Keratinocyte (primary cell): Measurements from ENCODE around the gene TMEM143. TPM values are rescaled to one million over a fixed set of nuclear protein-coding genes. Genes with fewer than 3 reads are reported as not detected.

Source experiments
- DNase-seq: peaks from one replicate; pipeline ENCODE4 v3.0.0-alpha.2; 2011; ENCODE audit warnings: low read depth, missing footprints, low spot score
- FAIRE-seq: peaks from 2 replicates; lab custom pipeline; 2011; peaks lifted over from hg19 to GRCh38; lab: Jason Lieb, UNC
- H2AFZ ChIP-seq: 2 replicates; pipeline ENCODE4 v1.6.0; 2012; ENCODE audit warnings: low read length, control low read depth, inconsistent platforms; ENCODE audit not compliant: control insufficient read depth
- H3K27ac ChIP-seq: 2 replicates; pipeline ENCODE4 v1.5.1; 2011; ENCODE audit warnings: low read length; ENCODE audit not compliant: control insufficient read depth, insufficient read depth
- H3K27me3 ChIP-seq: 3 replicates; pipeline ENCODE4 v1.6.0; 2011; ENCODE audit warnings: low read length; ENCODE audit not compliant: control insufficient read depth, insufficient read depth; ENCODE audit errors: extremely low read depth
- H3K36me3 ChIP-seq, 2 experiments: 2 replicates in 1 of 2; 3 replicates in 1 of 2; pipeline ENCODE4 v1.5.1; 2011; ENCODE audit warnings: low read length in 2 of 2, mild to moderate bottlenecking in 1 of 2; ENCODE audit not compliant: control insufficient read depth in 2 of 2, insufficient read depth in 2 of 2; ENCODE audit errors: extremely low read depth in 1 of 2
- H3K4me1 ChIP-seq: 3 replicates; pipeline ENCODE4 v1.5.1; 2011; ENCODE audit warnings: low read length; ENCODE audit not compliant: control insufficient read depth, insufficient read depth; ENCODE audit errors: extremely low read depth
- H3K4me2 ChIP-seq: 3 replicates; pipeline ENCODE4 v1.6.0; 2011; ENCODE audit warnings: low read depth, low read length; ENCODE audit not compliant: control insufficient read depth, insufficient read depth; ENCODE audit errors: extremely low read depth
- H3K4me3 ChIP-seq, 3 experiments: fragments of 200-600 bp in 1 of 3; sonication (generic) in 1 of 3; 2 replicates in 2 of 3; 3 replicates in 1 of 3; pipeline ENCODE4 v1.5.1; 2011 to 2016; ENCODE audit warnings: low read length in 3 of 3, mild to moderate bottlenecking in 3 of 3, control low read depth in 2 of 3, inconsistent platforms in 1 of 3, low read depth in 1 of 3, mixed read lengths in 1 of 3, mixed run types in 1 of 3, moderate library complexity in 1 of 3; ENCODE audit not compliant: control insufficient read depth in 2 of 3, insufficient read depth in 2 of 3; ENCODE audit errors: extremely low read depth in 1 of 3
- H3K79me2 ChIP-seq: 2 replicates; pipeline ENCODE4 v1.6.0; 2012; ENCODE audit warnings: low read length; ENCODE audit not compliant: control insufficient read depth, insufficient read depth
- H3K9ac ChIP-seq: 3 replicates; pipeline ENCODE4 v1.6.0; 2011; ENCODE audit warnings: low read length; ENCODE audit not compliant: control insufficient read depth, insufficient read depth; ENCODE audit errors: extremely low read depth
- H3K9me1 ChIP-seq: 3 replicates; pipeline ENCODE4 v1.6.0; 2011; ENCODE audit warnings: low read length; ENCODE audit not compliant: control insufficient read depth, insufficient read depth; ENCODE audit errors: extremely low read depth
- H3K9me3 ChIP-seq: 2 replicates; pipeline ENCODE4 v1.5.1; 2012; ENCODE audit warnings: low read depth, low read length; ENCODE audit not compliant: control insufficient read depth
- H4K20me1 ChIP-seq: 3 replicates; pipeline ENCODE4 v1.6.0; 2011; ENCODE audit warnings: low read length; ENCODE audit not compliant: control insufficient read depth, insufficient read depth; ENCODE audit errors: extremely low read depth
- CTCF ChIP-seq, 3 experiments: IDR thresholded peaks in 1 of 3; conservative IDR thresholded peaks in 1 of 3; optimal IDR thresholded peaks in 1 of 3; 2 replicates in 2 of 3; 3 replicates in 1 of 3; pipeline versions ENCODE3 to v1.5.1; 2011; ENCODE audit warnings: low read length in 3 of 3, mild to moderate bottlenecking in 3 of 3, moderate library complexity in 2 of 3, control low read depth in 1 of 3, inconsistent platforms in 1 of 3; ENCODE audit not compliant: insufficient read depth in 2 of 3; ENCODE audit errors: extremely low read depth in 1 of 3
- EZH2 ChIP-seq: IDR thresholded peaks from one replicate; pipeline ENCODE4 v1.6.1; 2012; ENCODE audit warnings: inconsistent platforms, mild to moderate bottlenecking, low read length, moderate library complexity
- dilution Hi-C: fragments of 300-500 bp; cut with MboI; formaldehyde crosslinking; loops from one replicate; pipeline ENCODE4 v1.7.0; 2020; ENCODE audit warnings: low sequenced_read_pairs; ENCODE audit not compliant: extremely low pct_ligation_motif_present
- polyA plus RNA-seq, 5 experiments: library from polyadenylated mRNA; depleted of rRNA in 3 of 5; stranded (reverse) in 3 of 5; stranded (forward) in 1 of 5; unstranded in 1 of 5; fragments of >200 nt; gene quantifications; 1 replicate in 1 of 5; 2 replicates in 3 of 5; 3 replicates in 1 of 5; pipeline versions ENCODE4 v1.2.1 to v1.2.3, GENCODE V29; 2011 to 2012; ENCODE audit warnings: missing spikeins in 2 of 5, low read depth in 1 of 5, low replicate concordance in 1 of 5

Gene TMEM143
- polyA plus RNA-seq, 1 donor (not counting 4 experiments of a cell fraction or from before 2014, with no cell fraction given), result 2.9 TPM

DNA sequence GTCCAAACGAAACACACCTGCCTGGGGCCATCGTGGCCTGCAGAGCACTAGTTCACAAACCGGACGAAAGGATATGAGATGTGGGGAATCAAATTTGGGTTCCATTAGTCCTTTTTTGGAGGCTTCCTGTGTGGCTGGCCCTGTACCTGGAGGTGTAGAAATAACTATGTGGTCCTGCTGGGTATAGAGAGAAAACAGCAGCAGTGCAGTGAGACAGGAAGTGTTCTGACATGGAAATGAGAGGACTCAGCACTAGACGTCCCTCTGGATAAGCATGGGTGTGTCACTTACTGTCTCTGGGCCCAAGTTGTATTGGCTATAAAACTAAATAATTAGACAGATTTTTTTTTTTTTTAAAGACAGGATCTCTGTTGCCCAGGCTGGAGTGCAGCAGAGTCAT is 15.3 kb upstream of the TMEM143 start:
- H3K4me3 ChIP-seq, result no peak overlapping the region
- peaks cover 5 to 16% of the 10 kb centered on the region in 2 experiments for H3K36me3 ChIP-seq
- no peak for DNase-seq
- H3K27ac ChIP-seq, result no peak overlapping the region
- dilution Hi-C loops, result no loop called here
- no peaks in the 10 kb centered on the region for H3K79me2 ChIP-seq
- no peak overlapping the region for H3K9ac ChIP-seq
- H3K27me3 ChIP-seq, result no peaks in the 10 kb centered on the region
- H2AFZ ChIP-seq, result no peak overlapping the region
- no peaks in the 10 kb centered on the region for H3K4me1 ChIP-seq
- FAIRE-seq, result no peak
- no peak overlapping the region for H3K4me2 ChIP-seq
- H3K9me1 ChIP-seq, result no peaks in the 10 kb centered on the region
- TF ChIP-seq CTCF (optimal IDR thresholded peaks at IDR 0.05 in 1 of 3, IDR thresholded peaks at IDR 0.05 in 1 of 3, conservative IDR thresholded peaks at IDR 0.05 in 1 of 3; ENCODE audit: extremely low read depth in 1 of 3, insufficient read depth in 2 of 3, low read length in 3 of 3) (no peak), EZH2 (no peak)
- H4K20me1 ChIP-seq, result no peaks in the 10 kb centered on the region
- H3K9me3 ChIP-seq, result no peaks in the 10 kb centered on the region

DNA sequence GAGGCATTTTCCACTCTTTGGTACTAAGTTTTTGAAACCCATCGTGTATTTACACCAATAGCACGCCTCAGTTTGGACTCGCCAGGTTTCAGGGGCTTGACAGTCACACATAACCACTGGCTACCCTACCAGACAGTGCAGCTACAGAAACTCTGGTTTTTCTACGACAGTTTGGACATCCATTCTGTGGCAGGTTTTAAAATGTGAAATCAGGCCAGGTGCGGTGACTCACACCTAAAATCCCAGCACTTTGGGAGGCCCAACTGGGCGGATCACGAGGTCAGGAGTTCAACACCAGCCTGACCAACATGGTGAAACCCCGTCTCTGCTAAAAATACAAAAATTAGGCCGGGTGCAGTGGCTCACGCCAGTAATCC is 14.4 kb upstream of the TMEM143 start:
- H2AFZ ChIP-seq, result no peak overlapping the region
- no peaks in the 10 kb centered on the region for H3K79me2 ChIP-seq
- no peak for FAIRE-seq

More for the DNA sequence above, 14.4 kb upstream of the TMEM143 start:
- H3K36me3 ChIP-seq, result peaks cover 0 to 9% of the 10 kb centered on the region in 2 experiments
- H3K9me3 ChIP-seq, result no peaks in the 10 kb centered on the region
- H3K4me3 ChIP-seq, result no peak overlapping the region
- no peak overlapping the region for H3K4me2 ChIP-seq
- DNase-seq, result no peak
- H3K27me3 ChIP-seq, result no peaks in the 10 kb centered on the region
- H3K9me1 ChIP-seq, result no peaks in the 10 kb centered on the region
- no peaks in the 10 kb centered on the region for H4K20me1 ChIP-seq
- TF ChIP-seq EZH2, result no peak
- no peak for TF ChIP-seq CTCF (optimal IDR thresholded peaks at IDR 0.05 in 1 of 3, IDR thresholded peaks at IDR 0.05 in 1 of 3, conservative IDR thresholded peaks at IDR 0.05 in 1 of 3; ENCODE audit: extremely low read depth in 1 of 3, insufficient read depth in 2 of 3, low read length in 3 of 3)
- no peak overlapping the region for H3K27ac ChIP-seq
- no peak overlapping the region for H3K9ac ChIP-seq
- H3K4me1 ChIP-seq, result no peaks in the 10 kb centered on the region
- dilution Hi-C loops, result no loop called here
